NOMO-1 treated with dmso at 0.1 percent for 144 hours (cell line): ENCODE measurements around the gene DPPA2.

Experiments
- DNase-seq: peaks from one replicate; lab custom pipeline; 2025; ENCODE audit not compliant: unreplicated experiment; lab: John Stamatoyannopoulos, UW

DPPA2 gene

GRCh38 chr3:109325657-109326056 lies 9.3 kb upstream of the DPPA2 start:
- DNase-seq, result no peak

GRCh38 chr3:109325109-109325508 lies 8.8 kb upstream of the DPPA2 start:
- DNase-seq, result no peak

- no peak for DNase-seq
These were observed 3.3 kb downstream of the DPPA2 start for GRCh38 chr3:109313061-109313460.

- no peak for DNase-seq
These were observed 18.8 kb downstream of the DPPA2 start for GRCh38 chr3:109297496-109297895.

GRCh38 chr3:109284071-109284470 lies 32.2 kb downstream of the DPPA2 start:
- no peak for DNase-seq

GRCh38 chr3:109278546-109278945 lies 37.8 kb downstream of the DPPA2 start:
- DNase-seq, result no peak

GRCh38 chr3:109278141-109278540 lies 38.2 kb downstream of the DPPA2 start:
- DNase-seq, result no peak

- DNase-seq, result no peak
These were observed 40.5 kb downstream of the DPPA2 start for GRCh38 chr3:109275702-109276293.

- no peak for DNase-seq
These were observed 45.5 kb downstream of the DPPA2 start for GRCh38 chr3:109270779-109271178.

GRCh38 chr3:109269577-109270275 lies 46.6 kb downstream of the DPPA2 start:
- DNase-seq, result peak; percentile 47

GRCh38 chr3:109268181-109268580 lies 48.1 kb downstream of the DPPA2 start:
- no peak for DNase-seq

GRCh38 chr3:109265295-109265694 lies 51.0 kb downstream of the DPPA2 start:
- no peak for DNase-seq

- peak; percentile 40 for DNase-seq
These were observed 59.0 kb downstream of the DPPA2 start for GRCh38 chr3:109257269-109257668.

- DNase-seq, result no peak
These were observed 61.5 kb downstream of the DPPA2 start for GRCh38 chr3:109254770-109255169.

GRCh38 chr3:109252641-109253040 lies 63.7 kb downstream of the DPPA2 start:
- DNase-seq, result no peak
